Smooth muscle cell (in vitro differentiated cells): ENCODE measurements around the gene CTNNAL1. TPM values are rescaled to one million over a fixed set of nuclear protein-coding genes. Genes with fewer than 3 reads are reported as not detected.

Experiments
- DNase-seq: peaks from one replicate; lab custom pipeline; 2025; ENCODE audit not compliant: unreplicated experiment; lab: John Stamatoyannopoulos, UW
- H2AFZ ChIP-seq: fragments of 200-600 bp; sonication (generic); 2 replicates; pipeline ENCODE4 v1.6.0; 2016; ENCODE audit warnings: antibody characterized with exemption, low read depth, mild to moderate bottlenecking
- H3F3A ChIP-seq: fragments of 200-600 bp; sonication (generic); 2 replicates; pipeline ENCODE4 v1.6.0; 2017; ENCODE audit warnings: antibody characterized with exemption, low read depth
- H3K27ac ChIP-seq: fragments of 200-600 bp; sonication (generic); 2 replicates; pipeline ENCODE4 v1.5.1; 2016; ENCODE audit warnings: low read depth, mild to moderate bottlenecking
- H3K27me3 ChIP-seq: fragments of 200-600 bp; sonication (generic); 2 replicates; pipeline ENCODE4 v1.6.1; 2016; ENCODE audit warnings: low read depth, mild to moderate bottlenecking
- H3K36me3 ChIP-seq: fragments of 200-600 bp; sonication (generic); 2 replicates; pipeline ENCODE4 v1.5.1; 2016; ENCODE audit warnings: low read depth
- H3K4me1 ChIP-seq: fragments of 200-600 bp; sonication (generic); 2 replicates; pipeline ENCODE4 v1.5.1; 2016; ENCODE audit warnings: low read depth
- H3K4me2 ChIP-seq: fragments of 200-600 bp; sonication (generic); 2 replicates; pipeline ENCODE4 v1.6.0; 2016; ENCODE audit warnings: mild to moderate bottlenecking
- H3K4me3 ChIP-seq: fragments of 200-600 bp; sonication (generic); 2 replicates; pipeline ENCODE4 v1.5.1; 2016; ENCODE audit warnings: mild to moderate bottlenecking
- H3K79me2 ChIP-seq: fragments of 200-600 bp; sonication (generic); 2 replicates; pipeline ENCODE4 v1.6.0; 2016; ENCODE audit warnings: low read depth, mild to moderate bottlenecking
- H3K9ac ChIP-seq: fragments of 200-600 bp; sonication (generic); 2 replicates; pipeline ENCODE4 v1.6.0; 2016; ENCODE audit warnings: low read depth
- H3K9me3 ChIP-seq: fragments of 200-600 bp; sonication (generic); replicated peaks from 2 replicates; pipeline ENCODE4 v1.5.1; 2016; ENCODE audit warnings: low read depth
- H4K20me1 ChIP-seq: fragments of 200-600 bp; sonication (generic); 2 replicates; pipeline ENCODE4 v1.6.0; 2016; ENCODE audit warnings: low read depth
- CTCF ChIP-seq: fragments of 200-600 bp; sonication (generic); IDR thresholded peaks from 2 replicates; pipeline ENCODE4 v1.5.1; 2017; ENCODE audit warnings: borderline replicate concordance, mild to moderate bottlenecking, antibody characterized with exemption; ENCODE audit not compliant: insufficient read depth, poor library complexity, severe bottlenecking
- WGBS: methylation state at CpG from one replicate; pipeline ENCODE4 v1.1.7; 2016; ENCODE audit warnings: low lambda C conversion rate; 5-methylcytosine and 5-hydroxymethylcytosine counted together
- polyA plus RNA-seq: library from polyadenylated mRNA; unstranded; fragments of >200 nt; fragmentation: Nextera tagmentation; extraction: Ambion mirVana; gene quantifications from 2 replicates; pipeline ENCODE4 v1.2.1, GENCODE V29; 2016
- total RNA-seq: library from RNA; depleted of rRNA; stranded (reverse); fragments of >200 nt; gene quantifications from 2 replicates; pipeline ENCODE4 v1.2.3, GENCODE V29; 2014

Gene CTNNAL1
- total and polyA plus RNA-seq, 2 experiments from 2014 or later, result 27.4 to 33.5 TPM

- Histone ChIP-seq H3K27ac (no peak overlapping the region), H3K36me3 (peaks cover 6% of the 10 kb centered on the region), H2AFZ (no peak overlapping the region), H3K9me3 (no peaks in the 10 kb centered on the region), H3K9ac (no peak overlapping the region), H3K27me3 (no peaks in the 10 kb centered on the region), H3K4me1 (no peaks in the 10 kb centered on the region), H3F3A (no peaks in the 10 kb centered on the region), H4K20me1 (no peaks in the 10 kb centered on the region), H3K79me2 (no peaks in the 10 kb centered on the region), H3K4me3 (no peak overlapping the region), H3K4me2 (no peak overlapping the region)
- TF ChIP-seq CTCF, result no peak
- DNase-seq, result no peak
- 92% methylated on average over 2 of the region's 2 CpGs for WGBS
These were observed 39.1 kb upstream of the CTNNAL1 start for GRCh38 chr9:109052416-109052815.

DNA sequence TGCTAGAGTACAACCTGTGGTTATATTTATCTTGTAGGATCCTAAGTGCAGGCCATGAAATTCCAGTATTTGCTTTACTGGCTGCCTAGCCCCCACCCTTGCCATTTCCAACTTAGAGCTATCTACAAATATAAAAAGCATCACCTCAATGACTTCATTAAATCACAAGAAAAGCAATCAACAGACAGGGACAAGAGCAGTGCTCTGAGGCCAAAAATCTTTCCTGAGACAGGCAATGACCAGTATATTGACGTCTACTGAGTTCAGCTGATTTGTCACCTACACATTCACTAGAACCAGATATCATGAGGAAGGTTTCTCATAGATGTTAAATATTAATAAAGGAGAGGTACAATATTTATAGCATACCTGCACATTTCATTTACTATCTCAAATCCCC, 38.4 kb upstream of the CTNNAL1 start:
- H3K4me2 ChIP-seq, result no peak overlapping the region
- H3K27ac ChIP-seq, result no peak overlapping the region
- no peak for DNase-seq
- no peaks in the 10 kb centered on the region for H4K20me1 ChIP-seq
- no peaks in the 10 kb centered on the region for H3K79me2 ChIP-seq
- no peaks in the 10 kb centered on the region for H3K9me3 ChIP-seq
- no peaks in the 10 kb centered on the region for H3F3A ChIP-seq
- no peaks in the 10 kb centered on the region for H3K27me3 ChIP-seq
- no peak overlapping the region for H3K4me3 ChIP-seq
- WGBS, result 97% methylated on average over 1 of the region's 1 CpG
- no peak overlapping the region for H2AFZ ChIP-seq
- no peak overlapping the region for H3K9ac ChIP-seq
- H3K4me1 ChIP-seq, result no peaks in the 10 kb centered on the region
- TF ChIP-seq CTCF, result no peak
- H3K36me3 ChIP-seq, result peaks cover 13% of the 10 kb centered on the region

- WGBS, result 80% methylated on average over 7 of the region's 7 CpGs
- Histone ChIP-seq H3K27ac (no peak overlapping the region), H3K4me1 (no peaks in the 10 kb centered on the region)
These were observed 37.1 kb upstream of the CTNNAL1 start for GRCh38 chr9:109050444-109050843.

More at GRCh38 chr9:109050444-109050843, 37.1 kb upstream of the CTNNAL1 start:
- Histone ChIP-seq H3F3A (no peaks in the 10 kb centered on the region), H3K36me3 (peaks cover 17% of the 10 kb centered on the region), H3K9ac (no peak overlapping the region), H2AFZ (no peak overlapping the region), H3K4me3 (no peak overlapping the region), H3K79me2 (no peaks in the 10 kb centered on the region), H3K9me3 (no peaks in the 10 kb centered on the region), H4K20me1 (no peaks in the 10 kb centered on the region), H3K27me3 (no peaks in the 10 kb centered on the region), H3K4me2 (no peak overlapping the region)
- no peak for TF ChIP-seq CTCF
- DNase-seq, result no peak
